GOT3 (cell line): ENCODE data around the gene NCR1.
"Not testable (repeated sequence)": the region's sequence is repeated elsewhere in the genome, so short reads cannot be mapped to it uniquely, and the experiment has no call there.

Source experiments
- DNase-seq: peaks from one replicate; lab custom pipeline; 2025; ENCODE audit warnings: mixed read lengths; lab: John Stamatoyannopoulos, UW

NCR1 gene, protein sequence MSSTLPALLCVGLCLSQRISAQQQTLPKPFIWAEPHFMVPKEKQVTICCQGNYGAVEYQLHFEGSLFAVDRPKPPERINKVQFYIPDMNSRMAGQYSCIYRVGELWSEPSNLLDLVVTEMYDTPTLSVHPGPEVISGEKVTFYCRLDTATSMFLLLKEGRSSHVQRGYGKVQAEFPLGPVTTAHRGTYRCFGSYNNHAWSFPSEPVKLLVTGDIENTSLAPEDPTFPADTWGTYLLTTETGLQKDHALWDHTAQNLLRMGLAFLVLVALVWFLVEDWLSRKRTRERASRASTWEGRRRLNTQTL

GRCh38 chr19:54905803-54906511 is at the start of gene NCR1:
TSS of gene NCR1 (plus strand) at chr19:54906148. CDS start at chr19:54906188, 40 bp downstream.
- DNase-seq = no peak

DNA sequence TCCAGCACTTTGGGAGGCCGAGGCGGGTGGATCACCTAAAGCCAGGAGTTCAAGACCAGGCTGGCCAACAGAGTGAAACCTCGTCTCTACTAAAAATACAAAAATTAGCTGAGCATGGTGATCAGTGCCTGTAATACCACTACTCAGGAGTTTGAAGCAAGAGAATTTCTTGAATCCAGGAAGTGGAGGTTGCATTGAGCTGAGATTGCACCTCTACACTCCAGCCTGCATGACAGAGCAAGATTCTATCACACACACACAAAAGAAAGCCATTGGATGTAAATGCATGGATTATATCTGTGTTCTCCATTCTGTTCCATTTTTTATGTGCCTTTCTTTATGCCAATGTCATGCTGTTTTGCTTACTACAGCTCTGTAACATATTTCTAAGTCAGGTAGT is 47.5 kb upstream of the NCR1 start:
- DNase-seq = not testable (repeated sequence)

DNA sequence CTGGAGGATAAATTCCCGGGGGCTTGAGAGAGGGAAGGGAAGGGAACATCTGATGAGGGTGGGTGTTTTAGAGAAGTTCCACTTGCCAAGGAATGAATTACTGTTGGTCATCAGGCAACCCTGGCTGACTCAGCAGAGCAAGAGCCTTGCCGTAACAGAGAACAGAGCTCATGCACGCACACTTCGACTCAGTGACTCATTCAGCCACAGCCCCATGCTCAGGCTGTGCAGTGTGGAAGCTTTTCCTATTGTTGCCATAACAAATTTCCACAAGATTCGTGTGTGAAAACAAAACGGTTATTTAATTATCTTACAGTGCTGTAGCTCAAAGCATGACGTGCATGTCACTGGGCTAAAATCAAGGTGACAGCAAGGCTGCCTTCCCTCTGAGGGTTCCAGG is 46.5 kb upstream of the NCR1 start:
- DNase-seq = not testable (repeated sequence)

GRCh38 chr19:54863459-54863858 is 42.5 kb upstream of the NCR1 start:
- not testable (repeated sequence) for DNase-seq

- DNase-seq = no peak
Measured at GRCh38 chr19:54871696-54872095, 34.3 kb upstream of the NCR1 start.

GRCh38 chr19:54873990-54874389 is 32.0 kb upstream of the NCR1 start, which contains the start of gene FCAR:
TSS of gene FCAR (plus strand) at chr19:54874235. CDS start at chr19:54874290, 55 bp downstream.
- no peak for DNase-seq

DNA sequence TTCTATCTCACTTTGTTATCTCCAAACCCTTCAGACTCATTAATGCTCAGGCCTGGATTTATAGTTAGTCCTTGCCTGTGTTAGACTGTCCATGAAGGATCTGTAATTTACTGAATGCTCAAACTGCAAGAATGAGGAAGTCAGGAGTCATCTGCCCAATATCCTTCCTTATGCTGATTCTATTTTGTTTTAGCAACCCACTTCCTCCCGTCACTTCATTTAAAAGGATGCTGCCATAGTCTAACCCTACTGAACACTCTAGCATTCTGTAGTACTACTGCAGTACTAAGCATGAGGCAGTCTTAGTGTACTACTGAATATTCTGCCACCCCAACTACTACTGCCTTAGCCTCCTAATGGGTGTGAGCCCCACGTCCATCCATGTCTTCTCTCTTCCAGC is 30.4 kb upstream of the NCR1 start:
- DNase-seq = no peak

DNA sequence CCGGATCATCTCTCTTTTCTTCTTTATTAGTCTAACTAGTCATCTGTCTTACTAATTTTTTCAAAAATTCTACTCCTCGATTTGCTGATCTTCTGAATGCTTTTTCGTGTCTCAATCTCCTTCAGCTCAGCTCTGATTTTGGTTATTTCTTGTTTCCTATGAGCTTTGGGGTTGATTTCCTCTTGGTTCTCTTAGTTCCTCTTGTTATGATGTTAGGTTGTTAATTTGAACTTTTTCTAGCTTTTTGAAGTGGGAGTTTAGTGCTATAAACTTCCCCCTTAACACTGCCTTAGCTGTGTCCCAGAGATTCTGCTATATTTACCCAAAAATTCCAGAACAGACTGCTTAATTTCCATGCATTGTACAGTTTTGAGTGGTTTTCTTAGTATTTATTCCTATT is 28.5 kb upstream of the NCR1 start:
- no peak for DNase-seq

- no peak for DNase-seq
Measured at GRCh38 chr19:54881884-54882283, 24.1 kb upstream of the NCR1 start.

DNA sequence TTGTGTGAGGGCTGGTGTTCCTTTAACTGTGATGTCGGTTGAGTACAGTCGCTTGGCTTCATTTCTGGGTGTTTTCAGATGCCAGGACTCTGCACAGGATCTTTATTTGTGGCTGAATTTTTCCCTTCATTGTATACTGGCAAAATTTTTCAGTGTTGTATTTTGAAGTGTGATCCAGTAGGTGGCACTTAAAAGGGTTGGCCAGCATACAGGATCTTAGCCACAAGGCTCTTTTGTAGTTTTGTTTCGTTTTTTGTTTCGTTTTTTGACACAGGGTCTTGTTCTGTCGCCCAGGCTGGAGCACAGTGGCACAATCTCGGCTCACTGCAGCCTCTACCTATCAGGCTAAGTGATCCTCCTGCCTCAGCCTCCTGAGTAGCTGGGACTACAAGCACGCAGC is 23.2 kb upstream of the NCR1 start:
- no peak for DNase-seq

GRCh38 chr19:54883228-54883627 is 22.7 kb upstream of the NCR1 start:
- no peak for DNase-seq

GRCh38 chr19:54888239-54888638 is 17.7 kb upstream of the NCR1 start:
- DNase-seq = no peak

DNA sequence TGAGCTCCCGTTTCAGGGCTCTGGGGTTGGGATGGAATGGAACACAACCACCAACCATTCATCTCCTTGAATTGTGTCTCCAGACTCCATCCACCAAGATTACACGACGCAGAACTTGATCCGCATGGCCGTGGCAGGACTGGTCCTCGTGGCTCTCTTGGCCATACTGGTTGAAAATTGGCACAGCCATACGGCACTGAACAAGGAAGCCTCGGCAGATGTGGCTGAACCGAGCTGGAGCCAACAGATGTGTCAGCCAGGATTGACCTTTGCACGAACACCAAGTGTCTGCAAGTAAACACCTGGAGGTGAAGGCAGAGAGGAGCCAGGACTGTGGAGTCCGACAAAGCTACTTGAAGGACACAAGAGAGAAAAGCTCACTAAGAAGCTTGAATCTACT is 16.4 kb upstream of the NCR1 start:
- no peak for DNase-seq

- no peak for DNase-seq
Measured at GRCh38 chr19:54893406-54893805, 12.5 kb upstream of the NCR1 start.

DNA sequence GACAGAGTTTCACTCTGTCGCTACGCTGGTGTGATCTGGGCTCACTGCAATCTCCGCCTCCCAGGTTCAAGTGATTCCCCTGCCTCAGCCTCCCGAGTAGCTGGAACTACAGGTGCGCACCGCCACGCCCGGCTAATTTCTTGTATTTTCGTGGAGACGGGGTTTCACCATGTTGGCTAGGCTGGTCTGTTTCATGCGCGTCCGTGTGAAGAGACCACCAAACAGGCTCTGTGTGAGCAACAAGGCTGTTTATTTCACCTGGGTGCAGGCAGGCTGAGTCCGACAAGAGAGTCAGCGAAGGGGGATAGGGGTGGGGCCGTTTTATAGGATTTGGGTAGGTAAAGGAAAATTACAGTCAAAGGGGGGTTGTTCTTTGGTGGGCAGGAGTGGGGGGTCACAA is 11.8 kb upstream of the NCR1 start:
- DNase-seq = not testable (repeated sequence)

GRCh38 chr19:54896036-54896435 is 9.9 kb upstream of the NCR1 start:
- no peak for DNase-seq

DNA sequence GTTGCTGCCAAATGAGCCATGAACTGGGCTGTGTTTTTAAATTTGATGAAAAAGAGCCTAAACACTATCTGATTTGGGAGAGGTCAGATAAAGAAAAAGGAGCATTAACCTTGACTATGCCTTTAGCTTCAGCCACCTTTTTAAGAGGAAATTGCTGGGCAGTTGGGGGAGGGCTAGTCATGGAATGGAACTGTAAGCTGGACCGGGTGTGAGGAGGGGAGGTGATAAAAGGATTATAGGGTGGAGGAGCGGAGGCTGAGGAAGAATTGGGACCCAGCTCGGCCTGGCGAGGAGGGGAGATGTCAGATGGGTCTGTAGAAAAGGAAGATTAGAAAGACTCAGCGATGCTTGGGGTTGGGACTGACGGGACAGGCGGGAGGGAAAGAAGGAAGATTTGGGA is 7.3 kb upstream of the NCR1 start:
- not testable (repeated sequence) for DNase-seq

DNA sequence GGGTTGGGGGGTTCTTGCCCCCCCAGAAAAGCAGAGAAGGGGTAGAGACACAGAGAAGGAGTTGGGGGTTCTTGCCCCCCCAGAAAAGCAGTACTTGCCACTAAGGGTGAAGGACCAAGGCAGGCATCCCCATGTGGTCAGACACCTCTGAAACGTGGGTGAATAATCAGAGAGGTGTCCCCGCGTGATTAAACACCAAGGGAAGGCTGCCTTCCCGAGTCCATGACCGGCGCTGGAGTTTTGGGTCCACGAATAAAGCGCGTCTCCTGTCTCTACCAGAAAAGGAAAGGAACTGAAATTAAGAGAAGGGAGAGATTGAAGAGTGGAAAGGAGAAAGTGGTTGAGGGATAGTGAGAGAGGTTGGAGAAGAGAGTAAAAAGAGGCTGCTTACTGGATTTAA is 6.3 kb upstream of the NCR1 start:
- not testable (repeated sequence) for DNase-seq

GRCh38 chr19:54901153-54901552 is 4.8 kb upstream of the NCR1 start:
- not testable (repeated sequence) for DNase-seq

DNA sequence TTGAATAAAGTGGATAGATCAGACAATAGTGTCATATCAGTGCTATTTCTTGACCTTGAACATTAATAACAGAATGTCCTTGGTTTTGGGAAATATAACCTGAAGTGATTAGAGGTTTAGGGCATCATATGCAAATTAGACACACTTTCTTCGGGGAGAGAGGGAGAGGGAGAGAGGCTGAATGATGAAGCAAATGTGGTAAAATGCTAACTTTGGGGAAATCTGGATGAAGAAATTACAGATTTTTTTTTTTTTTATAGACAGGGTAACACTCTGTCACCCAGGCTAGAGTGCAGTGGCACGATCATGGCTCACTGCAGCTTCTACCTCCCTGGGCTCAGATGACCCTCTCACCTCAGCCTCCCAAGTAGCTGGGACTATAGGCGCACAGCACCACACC is 3.9 kb upstream of the NCR1 start:
- no peak for DNase-seq

- no peak for DNase-seq
Measured at GRCh38 chr19:54903303-54903702, 2.6 kb upstream of the NCR1 start.

DNA sequence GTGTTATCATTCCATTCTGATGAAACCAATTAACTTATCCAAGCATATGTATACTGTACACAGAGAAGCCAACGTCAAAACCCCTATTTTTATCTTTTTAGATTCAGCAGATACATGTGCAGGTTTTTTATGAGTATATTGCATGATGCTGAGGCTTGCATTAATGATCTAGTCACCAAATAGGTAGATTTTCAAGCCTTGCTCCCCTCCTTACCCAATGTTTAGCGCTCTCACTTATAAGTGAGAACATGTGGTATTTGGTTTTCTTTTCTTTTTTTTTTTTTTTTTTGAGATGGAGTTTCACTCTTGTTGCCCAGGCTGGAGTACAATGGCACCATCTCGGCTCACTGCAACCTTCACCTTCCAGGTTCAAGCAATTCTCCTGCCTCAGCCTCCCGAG is 1.7 kb upstream of the NCR1 start:
- DNase-seq = not testable (repeated sequence)

GRCh38 chr19:54905421-54905802 is 536 bp upstream of the NCR1 start:
- no peak for DNase-seq

- no peak for DNase-seq
Measured at GRCh38 chr19:54906819-54907218, 871 bp downstream of the NCR1 start.
